Muscle of leg (tissue), 11 donors: ENCODE results near the gene DLG2. TPM values are rescaled to one million over a fixed set of nuclear protein-coding genes. Genes with fewer than 3 reads are reported as not detected.
A peak's percentile ranks its signal among the peaks of the same experiment; 100 is the strongest.

Experiments used
- DNase-seq: peaks from one replicate; pipeline ENCODE4 v3.0.0; 2013
- H3K27ac ChIP-seq: one replicate; pipeline ENCODE4 v1.5.1; 2013; ENCODE audit warnings: mild to moderate bottlenecking, low read length, control low read depth
- H3K27me3 ChIP-seq: one replicate; pipeline ENCODE4 v1.6.1; 2013; ENCODE audit warnings: low read length; ENCODE audit not compliant: control insufficient read depth, insufficient read depth
- H3K36me3 ChIP-seq: one replicate; pipeline ENCODE4 v1.6.1; 2013; ENCODE audit warnings: low read length; ENCODE audit not compliant: control insufficient read depth, insufficient read depth
- H3K4me1 ChIP-seq: one replicate; pipeline ENCODE4 v1.6.1; 2013; ENCODE audit warnings: low read length; ENCODE audit not compliant: control insufficient read depth, insufficient read depth
- H3K4me3 ChIP-seq: one replicate; pipeline ENCODE4 v1.5.1; 2013; ENCODE audit warnings: low read length, control low read depth
- H3K9me3 ChIP-seq: replicated peaks from 2 replicates; pipeline ENCODE4 v1.6.1; 2013; ENCODE audit warnings: low read depth, low read length; ENCODE audit not compliant: control insufficient read depth
- WGBS: methylation state at CpG from one replicate; pipeline ENCODE4 v1.1.5; 2013; ENCODE audit warnings: missing lambda C conversion rate; ENCODE audit not compliant: insufficient coverage; 5-methylcytosine and 5-hydroxymethylcytosine counted together
- polyA plus RNA-seq, 8 donors: library from polyadenylated mRNA; unstranded; fragments of 120-200 nt; gene quantifications; one replicate each; pipeline versions ENCODE4 v1.2.1 to v1.2.3, GENCODE V29; 2013; ENCODE audit warnings: inconsistent platforms in 1 of 8, low replicate concordance in 1 of 8; ENCODE audit not compliant: insufficient read length in 8 of 8, insufficient read depth in 1 of 8
- total RNA-seq: library from RNA; stranded (reverse); fragments of 120-200 nt; gene quantifications from one replicate; pipeline ENCODE4 v1.2.4, GENCODE V29; 2013

Gene DLG2
- total and polyA plus RNA-seq, 9 donors: 6.4 to 19.3 (median 11.0) TPM

- no peak for DNase-seq
- peaks cover 2% of the 10 kb centered on the region for H3K4me1 ChIP-seq
- no peaks in the 10 kb centered on the region for H3K9me3 ChIP-seq
- H3K27me3 ChIP-seq: no peaks in the 10 kb centered on the region
- H3K27ac ChIP-seq: no peak overlapping the region
- H3K36me3 ChIP-seq: no peaks in the 10 kb centered on the region
- H3K4me3 ChIP-seq: no peak overlapping the region
- no CpG with 5 or more reads among the region's 2 CpGs for whole genome bisulfite sequencing
Observed at GRCh38 chr11:83558281-83558680, 2068.9 kb downstream of the DLG2 start.

GRCh38 chr11:83557653-83558052 is 2069.5 kb downstream of the DLG2 start:
- no peaks in the 10 kb centered on the region for H3K27me3 ChIP-seq
- H3K4me3 ChIP-seq: no peak overlapping the region
- H3K36me3 ChIP-seq: no peaks in the 10 kb centered on the region
- no CpG with 5 or more reads among the region's 2 CpGs for whole genome bisulfite sequencing
- H3K27ac ChIP-seq: no peak overlapping the region
- peaks cover 2% of the 10 kb centered on the region for H3K4me1 ChIP-seq
- no peak for DNase-seq
- H3K9me3 ChIP-seq: no peaks in the 10 kb centered on the region

- no peaks in the 10 kb centered on the region for H3K36me3 ChIP-seq
- DNase-seq: peak; percentile 75
- H3K9me3 ChIP-seq: no peaks in the 10 kb centered on the region
- H3K4me1 ChIP-seq: peaks cover 2% of the 10 kb centered on the region
- no peak overlapping the region for H3K4me3 ChIP-seq
- H3K27me3 ChIP-seq: no peaks in the 10 kb centered on the region
- no peak overlapping the region for H3K27ac ChIP-seq
Observed at GRCh38 chr11:83554876-83555275, 2072.3 kb downstream of the DLG2 start.

GRCh38 chr11:83549984-83550667 is 2077.0 kb downstream of the DLG2 start:
- DNase-seq: no peak

GRCh38 chr11:83546368-83546767 is 2080.8 kb downstream of the DLG2 start:
- H3K4me1 ChIP-seq: peaks cover 19% of the 10 kb centered on the region
- WGBS: no CpG with 5 or more reads among the region's 3 CpGs

More at GRCh38 chr11:83549984-83550667, 2077.0 kb downstream of the DLG2 start:
- Histone ChIP-seq H3K4me1 (peaks cover 4% of the 10 kb centered on the region), H3K9me3 (no peaks in the 10 kb centered on the region), H3K27me3 (no peaks in the 10 kb centered on the region), H3K27ac (no peak overlapping the region), H3K36me3 (no peaks in the 10 kb centered on the region), H3K4me3 (no peak overlapping the region)
- WGBS: 100% methylated on average over 2 of the region's 5 CpGs

GRCh38 chr11:83545494-83546260 is 2081.5 kb downstream of the DLG2 start:
- H3K27me3 ChIP-seq: no peaks in the 10 kb centered on the region
- 41% methylated on average over 2 of the region's 6 CpGs for WGBS
- peak overlapping the region; percentile 17 for H3K27ac ChIP-seq
- H3K4me3 ChIP-seq: no peak overlapping the region
- H3K4me1 ChIP-seq: peaks cover 19% of the 10 kb centered on the region
- DNase-seq: peak; percentile 63
- H3K9me3 ChIP-seq: no peaks in the 10 kb centered on the region
- no peaks in the 10 kb centered on the region for H3K36me3 ChIP-seq

More at GRCh38 chr11:83546368-83546767, 2080.8 kb downstream of the DLG2 start:
- no peak overlapping the region for H3K27ac ChIP-seq
- no peak overlapping the region for H3K4me3 ChIP-seq
- H3K36me3 ChIP-seq: no peaks in the 10 kb centered on the region
- no peak for DNase-seq
- no peaks in the 10 kb centered on the region for H3K27me3 ChIP-seq
- H3K9me3 ChIP-seq: no peaks in the 10 kb centered on the region

GRCh38 chr11:83544846-83545245 is 2082.3 kb downstream of the DLG2 start:
- Histone ChIP-seq H3K4me1 (peaks cover 19% of the 10 kb centered on the region), H3K9me3 (no peaks in the 10 kb centered on the region), H3K36me3 (no peaks in the 10 kb centered on the region), H3K27ac (peak overlapping the region; percentile 26), H3K27me3 (no peaks in the 10 kb centered on the region), H3K4me3 (no peak overlapping the region)
- WGBS: 44% methylated on average over 1 of the region's 1 CpG
- peak; percentile 56 for DNase-seq

- H3K9me3 ChIP-seq: no peaks in the 10 kb centered on the region
- peaks cover 19% of the 10 kb centered on the region for H3K4me1 ChIP-seq
- H3K4me3 ChIP-seq: no peak overlapping the region
- no peaks in the 10 kb centered on the region for H3K27me3 ChIP-seq
- peak overlapping the region; percentile 74 for H3K27ac ChIP-seq
- no peaks in the 10 kb centered on the region for H3K36me3 ChIP-seq
- no CpG with 5 or more reads among the region's 3 CpGs for WGBS
- peak; percentile 94 for DNase-seq
Observed at GRCh38 chr11:83543706-83544439, 2083.3 kb downstream of the DLG2 start.

GRCh38 chr11:83542861-83543260 is 2084.3 kb downstream of the DLG2 start:
- no CpG with 5 or more reads among the region's 2 CpGs for WGBS
- H3K4me3 ChIP-seq: no peak overlapping the region
- H3K27ac ChIP-seq: no peak overlapping the region
- H3K36me3 ChIP-seq: no peaks in the 10 kb centered on the region
- no peaks in the 10 kb centered on the region for H3K27me3 ChIP-seq
- peaks cover 19% of the 10 kb centered on the region for H3K4me1 ChIP-seq
- no peak for DNase-seq
- H3K9me3 ChIP-seq: no peaks in the 10 kb centered on the region

GRCh38 chr11:83540728-83541127 is 2086.4 kb downstream of the DLG2 start:
- Histone ChIP-seq H3K9me3 (no peaks in the 10 kb centered on the region), H3K4me1 (peaks cover 19% of the 10 kb centered on the region), H3K4me3 (no peak overlapping the region), H3K27ac (peak overlapping the region; percentile 39), H3K27me3 (no peaks in the 10 kb centered on the region), H3K36me3 (no peaks in the 10 kb centered on the region)
- peak; percentile 94 for DNase-seq
